Heart right ventricle (tissue), 16 donors: ENCODE results near the gene ATXN1. TPM values are rescaled to one million over a fixed set of nuclear protein-coding genes. Genes with fewer than 3 reads are reported as not detected.

Experiments used
- ATAC-seq, 8 donors: fragments of 200-7000 bp; cut with Tn5 transposase; one replicate each; pipeline ENCODE4 v1.9.1; 2020; ENCODE audit warnings: mild to moderate bottlenecking in 8 of 8, moderate library complexity in 8 of 8, moderate number of reproducible peaks in 1 of 8
- DNase-seq, 2 donors: peaks; one replicate each; pipeline ENCODE4 v3.0.0-alpha.2; 2020
- H3K27ac ChIP-seq, 10 donors: fragments of 200-600 bp; sonication (generic) in 2 of 10; one replicate each; pipeline versions ENCODE4 v1.5.0 to v1.8.0; 2020 to 2022; ENCODE audit warnings: mild to moderate bottlenecking in 3 of 10
- H3K27me3 ChIP-seq, 7 donors: fragments of 200-600 bp; one replicate each; pipeline ENCODE4 v1.8.0; 2021 to 2022; ENCODE audit warnings: mild to moderate bottlenecking in 2 of 7
- H3K36me3 ChIP-seq, 9 donors: fragments of 200-600 bp; sonication (generic) in 1 of 9; one replicate each; pipeline versions ENCODE4 v1.5.0 to v1.8.0; 2020 to 2022; ENCODE audit warnings: mild to moderate bottlenecking in 2 of 9
- H3K4me1 ChIP-seq, 9 donors: fragments of 200-600 bp; sonication (generic) in 1 of 9; one replicate each; pipeline versions ENCODE4 v1.5.0 to v1.8.0; 2020 to 2022; ENCODE audit warnings: mild to moderate bottlenecking in 4 of 9
- H3K4me3 ChIP-seq, 10 donors: fragments of 200-600 bp; sonication (generic) in 2 of 10; one replicate each; pipeline versions ENCODE4 v1.5.0 to v1.8.0; 2020 to 2022; ENCODE audit warnings: mild to moderate bottlenecking in 7 of 10, moderate library complexity in 2 of 10
- H3K9me3 ChIP-seq, 11 donors: fragments of 200-600 bp in 10 of 11; sonication (generic) in 2 of 11; one replicate each; pipeline versions ENCODE4 v1.5.0 to v1.8.0; 2013 to 2022; ENCODE audit warnings: mild to moderate bottlenecking in 2 of 11, control low read depth in 1 of 11, moderate library complexity in 1 of 11
- CTCF ChIP-seq, 9 donors: fragments of 200-600 bp; sonication (generic) in 2 of 9; IDR thresholded peaks; one replicate each; pipeline versions ENCODE4 v1.5.0 to v1.8.0; 2021 to 2022; ENCODE audit warnings: antibody characterized with exemption in 9 of 9, mild to moderate bottlenecking in 5 of 9, moderate library complexity in 1 of 9
- WGBS, 2 donors: extraction: QIAGEN DNeasy Blood & Tissue Kit; methylation state at CpG; one replicate each; pipeline ENCODE4 v1.1.7; 2013; ENCODE audit warnings: inconsistent platforms in 1 of 2; 5-methylcytosine and 5-hydroxymethylcytosine counted together
- intact Hi-C, 10 donors: fragments of 100-400 bp; cut with DNase I; formaldehyde crosslinking; loops; one replicate each; pipeline versions ENCODE4 v1.11.1 to v1.14.2; 2022
- polyA plus RNA-seq, 2 donors: library from polyadenylated mRNA; stranded (reverse); fragments of 200-250 nt; gene quantifications; one replicate each; pipeline ENCODE4 v1.2.3, GENCODE V29; 2013
- total RNA-seq, 10 donors: library from RNA; stranded (reverse); fragmentation: NEBNext Ultra II Directional in 3 of 10; extraction: Animal tissue kit (Norgen Biotek cat#: 25700) in 3 of 10; gene quantifications; one replicate each; pipeline versions ENCODE4 v1.2.1 to v1.2.4, GENCODE V29; 2021 to 2023
- donor health status: Arrhythmogenic right ventricular cardiomyopathy.
- donor health status: ischemic (EF 13 %, LVEDD 7.1; RV severe dilation, severe dysfunction).
- donor health status: healthy with polysubstance abuse.
- donor health status: DM: no; HTN: yes; CAD: no.
- donor health status: DM: no; HTN: no; CAD: no.
- donor health status: ischemic (EF 25% LVEDD 6.9; RV normal size, moderate dysfunction).
- donor health status: ischemic (EF 25% LVEDD 5.7; RV mildly dilated, moderate dysfunction).
- donor health status: healthy.
- donor health status: DM: yes; HTN: yes; CAD: no.
- donor health status: Ischemic cardiomyopathy.
- donor health status: ischemic (EF 35%, LVEDD 5.7; RV mildly dilated, moderate dysfunction).
- donor health status: nonischemic (EF 11% LVEDD 7.7; RV severe dilation, severe dysfunction).
- donor health status: DM: yes; HTN: yes; CAD: no.
- donor health status: PGD.
- donor health status: ischemic (EF 29% LVEDD 5.4; RV normal size, mild dysfunction).
- donor health status: nonischemic (EF 23%, LVEDD 6.1; RV moderate dilation, normal function).

The ATXN1 gene
- total and polyA plus RNA-seq, 12 donors: 4.1 to 46.5 (median 40.3) TPM

DNA sequence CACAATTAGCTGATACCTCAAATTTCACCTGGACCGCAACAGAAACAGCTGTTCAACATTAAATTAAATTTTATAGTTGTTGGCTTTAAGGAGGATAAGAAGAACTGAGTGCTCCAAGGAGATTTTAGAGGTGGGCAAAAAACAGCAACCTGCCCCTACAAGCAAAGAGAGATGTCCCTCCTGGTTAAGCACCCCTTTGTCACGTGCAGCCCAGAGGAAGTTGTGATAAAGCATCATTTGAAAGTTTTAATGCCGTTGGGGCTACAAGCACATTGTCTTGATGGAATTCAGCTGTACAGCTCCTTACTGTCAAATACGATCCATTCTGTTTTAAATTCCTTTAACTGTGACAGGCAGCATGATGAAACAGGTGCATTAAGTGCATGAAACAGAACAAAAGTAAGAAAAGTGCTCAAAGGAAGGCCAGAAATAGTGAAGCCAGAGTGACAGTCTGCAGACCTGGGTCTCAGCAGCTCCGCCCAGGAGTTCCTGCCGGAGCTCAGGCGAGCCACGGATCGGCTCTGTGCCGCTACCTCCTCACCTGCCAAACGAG lies 327.8 kb downstream of the ATXN1 start:
- DNase-seq (no peak), ATAC-seq (no peak)
- Histone ChIP-seq H3K9me3 (no peaks in the 10 kb centered on the region), H3K4me1 (peaks cover 5 to 63% (median 40%) of the 10 kb centered on the region in 9 donors), H3K4me3 (no peak overlapping the region), H3K36me3 (no peaks in the 10 kb centered on the region), H3K27ac (no peak overlapping the region), H3K27me3 (no peaks in the 10 kb centered on the region)
- intact Hi-C loops: loop anchor here in 1 of 10 donors (10.0 kb wide), 1 partner anchor 331 kb away; the partner anchor contains the start of gene ATXN1
- 72 to 74% methylated on average over 11 of the region's 11 CpGs for WGBS, 2 donors
- TF ChIP-seq CTCF (IDR thresholded peaks at IDR 0.05): no peak

DNA sequence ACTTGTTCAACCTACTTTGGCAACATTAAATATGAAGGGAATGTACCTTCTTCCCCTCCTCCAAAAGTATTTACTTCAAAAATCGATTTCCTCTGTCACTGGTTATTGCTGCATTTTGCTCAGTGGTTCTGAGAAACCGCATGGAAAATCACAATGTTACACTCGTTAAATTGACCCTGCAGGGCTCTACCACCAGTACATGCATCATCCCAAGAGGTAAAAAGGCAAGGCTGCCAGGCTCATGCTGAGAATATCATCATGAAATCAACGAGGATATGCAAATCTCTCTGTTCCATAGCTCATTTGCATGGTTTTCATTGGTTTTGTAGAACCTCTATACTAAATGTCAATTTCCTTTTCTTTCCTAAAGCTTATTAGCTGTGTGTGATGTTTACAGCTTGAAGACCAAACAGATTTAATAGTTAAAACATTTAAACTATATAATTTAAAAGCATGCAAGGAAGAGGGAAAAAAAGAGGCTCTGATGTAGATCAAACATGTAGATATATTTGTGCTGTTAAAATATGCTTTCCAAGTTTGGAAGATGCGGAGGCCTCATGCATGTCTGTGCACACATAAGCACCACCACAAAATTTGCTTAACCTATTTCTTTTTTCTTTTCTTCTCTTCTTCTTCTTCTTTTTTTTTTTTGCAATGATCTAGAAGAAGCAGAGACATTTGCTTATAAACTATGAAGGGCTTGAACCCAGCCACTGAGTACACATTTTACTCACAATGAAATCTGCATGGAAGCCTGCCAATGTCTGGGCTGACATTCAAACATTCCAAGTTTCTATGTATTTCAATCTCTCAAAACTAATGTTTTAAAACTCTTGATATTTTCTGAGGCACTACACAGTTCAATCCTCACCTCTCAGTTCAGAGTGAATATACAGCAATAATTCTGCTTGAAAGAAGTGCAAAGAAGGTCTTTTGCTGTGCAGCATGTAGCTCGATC lies 328.9 kb downstream of the ATXN1 start:
- intact Hi-C loops: loop anchor here in 1 of 10 donors (10.0 kb wide), 1 partner anchor 332 kb away; the partner anchor contains the start of gene ATXN1
- no peak for TF ChIP-seq CTCF (IDR thresholded peaks at IDR 0.05)
- WGBS, 2 donors: 78 to 82% methylated on average over 6 of the region's 6 CpGs
- ATAC-seq (no peak), DNase-seq (peak in 1 of 2 donors; percentile 22)
- no peak overlapping the region for H3K4me3 ChIP-seq
- H3K27me3 ChIP-seq: no peaks in the 10 kb centered on the region
- H3K36me3 ChIP-seq: no peaks in the 10 kb centered on the region
- no peaks in the 10 kb centered on the region for H3K9me3 ChIP-seq
- H3K27ac ChIP-seq: no peak overlapping the region
- H3K4me1 ChIP-seq: peaks cover 5 to 52% (median 31%) of the 10 kb centered on the region in 9 donors

- peaks cover 5 to 44% (median 25%) of the 10 kb centered on the region in 9 donors for H3K4me1 ChIP-seq
- H3K27me3 ChIP-seq: no peaks in the 10 kb centered on the region
- TF ChIP-seq CTCF (IDR thresholded peaks at IDR 0.05): no peak
- intact Hi-C loops: loop anchor here in 1 of 10 donors (10.0 kb wide), 1 partner anchor 334 kb away; the partner anchor contains the start of gene ATXN1
- ATAC-seq: no peak
- WGBS, 2 donors: 40 to 42% methylated on average over 3 of the region's 3 CpGs
- no peaks in the 10 kb centered on the region for H3K9me3 ChIP-seq
- no peak overlapping the region for H3K27ac ChIP-seq
- no peak for DNase-seq
- H3K36me3 ChIP-seq: no peaks in the 10 kb centered on the region
- H3K4me3 ChIP-seq: no peak overlapping the region
Measured at GRCh38 chr6:16431106-16431505, 330.2 kb downstream of the ATXN1 start.

- Histone ChIP-seq H3K36me3 (no peaks in the 10 kb centered on the region), H3K4me3 (no peak overlapping the region), H3K9me3 (no peaks in the 10 kb centered on the region), H3K4me1 (peaks cover 5 to 41% (median 25%) of the 10 kb centered on the region in 9 donors), H3K27me3 (no peaks in the 10 kb centered on the region), H3K27ac (no peak overlapping the region)
- 69 to 72% methylated on average over 9 of the region's 9 CpGs for WGBS, 2 donors
- peak in 2 of 8 donors; percentile 42 to 50 for ATAC-seq
- TF ChIP-seq CTCF (IDR thresholded peaks at IDR 0.05): no peak
- no peak for DNase-seq
- intact Hi-C loops: loop anchor here in 1 of 10 donors (10.0 kb wide), 1 partner anchor 334 kb away; the partner anchor contains the start of gene ATXN1
Measured at GRCh38 chr6:16430391-16431089, 330.7 kb downstream of the ATXN1 start.
